Endothelial cell of umbilical vein (primary cell): ENCODE data around the gene LGALS4.

Experiments used
- EZH2 ChIP-seq: IDR thresholded peaks from 2 replicates; pipeline ENCODE4 v1.6.1; 2012; ENCODE audit warnings: borderline replicate concordance, low read depth, mild to moderate bottlenecking, moderate library complexity, low read length, inconsistent platforms; ENCODE audit not compliant: severe bottlenecking
- FOS ChIP-seq: IDR thresholded peaks from 2 replicates; pipeline ENCODE4 v1.6.1; 2011; ENCODE audit warnings: mild to moderate bottlenecking, low read length, moderate library complexity, borderline replicate concordance; ENCODE audit not compliant: insufficient read depth
- GATA2 ChIP-seq: IDR thresholded peaks from 2 replicates; pipeline ENCODE4 v1.7.0; 2011; ENCODE audit warnings: low read depth, mild to moderate bottlenecking, moderate library complexity, mixed read lengths, low read length; ENCODE audit not compliant: insufficient read length, insufficient read depth
- JUN ChIP-seq: IDR thresholded peaks from 2 replicates; pipeline ENCODE4 v1.6.1; 2011; ENCODE audit warnings: borderline replicate concordance, low read depth; ENCODE audit not compliant: insufficient read length, insufficient read depth
- MYC ChIP-seq: IDR thresholded peaks from one replicate; pipeline ENCODE4 v1.6.1; 2011; ENCODE audit warnings: mild to moderate bottlenecking, low read depth, low read length
- POLR2A ChIP-seq: IDR thresholded peaks from 2 replicates; pipeline ENCODE4 v1.6.1; 2012; ENCODE audit warnings: low read depth, mild to moderate bottlenecking, control low read depth, low read length
- POLR2AphosphoS5 ChIP-seq: IDR thresholded peaks from 2 replicates; pipeline ENCODE4 v1.6.1; 2012; ENCODE audit warnings: low read depth, mild to moderate bottlenecking, control low read depth, low read length, moderate library complexity; ENCODE audit not compliant: insufficient read depth
- TF ChIP-seq, protein P1 (sequence below): IDR thresholded peaks from 2 replicates; pipeline ENCODE4 v1.6.1; 2011; ENCODE audit not compliant: insufficient read depth, insufficient read length
- TF ChIP-seq, protein P2 (sequence below), 2 donors: IDR thresholded peaks; 1 replicate in 1 of 2; 2 replicates in 1 of 2; pipeline ENCODE4 v1.5.1; 2011; ENCODE audit warnings: low read length in 2 of 2, mild to moderate bottlenecking in 2 of 2, moderate library complexity in 2 of 2, control low read depth in 1 of 2, inconsistent platforms in 1 of 2, low read depth in 1 of 2; ENCODE audit not compliant: insufficient read depth in 1 of 2; ENCODE audit errors: extremely low read depth in 1 of 2

DNA sequence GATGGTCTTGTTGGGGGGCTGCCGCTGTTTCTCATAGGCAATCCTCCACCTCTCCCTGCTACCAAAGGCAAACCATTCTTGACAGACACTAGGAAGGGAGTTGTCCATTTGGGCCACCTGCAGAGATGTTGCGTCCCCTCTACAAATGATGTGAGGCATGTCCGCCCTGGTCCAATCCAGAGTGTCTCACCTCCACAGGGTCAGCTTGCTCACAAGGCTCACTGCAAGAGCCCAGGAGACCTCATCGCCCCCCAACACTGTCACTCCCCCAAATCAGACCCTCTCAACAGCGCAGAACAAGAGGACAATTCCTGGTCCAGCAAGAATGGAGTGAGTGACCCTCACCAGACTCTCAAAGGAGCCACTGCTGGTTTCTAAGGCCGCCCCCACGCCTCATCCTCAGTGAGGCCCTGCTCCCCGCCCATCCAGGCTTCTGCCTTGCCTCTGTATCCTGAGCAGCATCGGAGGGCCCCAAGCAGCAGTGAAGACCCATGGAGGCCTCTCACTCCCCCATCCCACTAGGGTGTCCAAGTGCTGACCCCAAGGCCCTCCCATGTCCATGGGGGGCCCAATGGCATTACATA, 30.5 kb upstream of the LGALS4 start:
- TF ChIP-seq, protein P1, sequence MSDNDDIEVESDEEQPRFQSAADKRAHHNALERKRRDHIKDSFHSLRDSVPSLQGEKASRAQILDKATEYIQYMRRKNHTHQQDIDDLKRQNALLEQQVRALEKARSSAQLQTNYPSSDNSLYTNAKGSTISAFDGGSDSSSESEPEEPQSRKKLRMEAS, result no peak
- TF ChIP-seq, protein P2, sequence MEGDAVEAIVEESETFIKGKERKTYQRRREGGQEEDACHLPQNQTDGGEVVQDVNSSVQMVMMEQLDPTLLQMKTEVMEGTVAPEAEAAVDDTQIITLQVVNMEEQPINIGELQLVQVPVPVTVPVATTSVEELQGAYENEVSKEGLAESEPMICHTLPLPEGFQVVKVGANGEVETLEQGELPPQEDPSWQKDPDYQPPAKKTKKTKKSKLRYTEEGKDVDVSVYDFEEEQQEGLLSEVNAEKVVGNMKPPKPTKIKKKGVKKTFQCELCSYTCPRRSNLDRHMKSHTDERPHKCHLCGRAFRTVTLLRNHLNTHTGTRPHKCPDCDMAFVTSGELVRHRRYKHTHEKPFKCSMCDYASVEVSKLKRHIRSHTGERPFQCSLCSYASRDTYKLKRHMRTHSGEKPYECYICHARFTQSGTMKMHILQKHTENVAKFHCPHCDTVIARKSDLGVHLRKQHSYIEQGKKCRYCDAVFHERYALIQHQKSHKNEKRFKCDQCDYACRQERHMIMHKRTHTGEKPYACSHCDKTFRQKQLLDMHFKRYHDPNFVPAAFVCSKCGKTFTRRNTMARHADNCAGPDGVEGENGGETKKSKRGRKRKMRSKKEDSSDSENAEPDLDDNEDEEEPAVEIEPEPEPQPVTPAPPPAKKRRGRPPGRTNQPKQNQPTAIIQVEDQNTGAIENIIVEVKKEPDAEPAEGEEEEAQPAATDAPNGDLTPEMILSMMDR (IDR thresholded peaks at IDR 0.05; ENCODE audit: extremely low read depth in 1 of 2, insufficient read depth in 1 of 2, low read depth in 1 of 2, low read length in 2 of 2), result no peak
- TF ChIP-seq MYC, result no peak
- TF ChIP-seq POLR2A, result no peak
- TF ChIP-seq POLR2AphosphoS5, result no peak
- no peak for TF ChIP-seq EZH2
- no peak for TF ChIP-seq FOS
- TF ChIP-seq JUN, result no peak
- no peak for TF ChIP-seq GATA2
